Mesenchymal stem cell (in vitro differentiated cells and primary cell): Measurements from ENCODE around the gene PDE4B.

ENCODE experiments used
- DNase-seq: peaks from one replicate; pipeline ENCODE4 v3.0.0-alpha.2; 2013
- H2AFZ ChIP-seq: one replicate; pipeline ENCODE4 v1.6.1; 2013; ENCODE audit warnings: low read depth, mild to moderate bottlenecking, control low read depth, inconsistent platforms, low read length, moderate library complexity
- H2AK5ac ChIP-seq: 2 replicates; pipeline ENCODE4 v1.6.1; 2013; ENCODE audit warnings: low read length, moderate library complexity, mild to moderate bottlenecking, inconsistent platforms; ENCODE audit not compliant: severe bottlenecking
- H2BK120ac ChIP-seq: one replicate; pipeline ENCODE4 v1.6.1; 2013; ENCODE audit warnings: low read depth, mild to moderate bottlenecking, inconsistent platforms, low read length, moderate library complexity
- H2BK12ac ChIP-seq, 2 experiments: one replicate each; pipeline ENCODE4 v1.6.1; 2013; ENCODE audit warnings: inconsistent platforms in 2 of 2, low read length in 2 of 2, mild to moderate bottlenecking in 2 of 2, moderate library complexity in 2 of 2, control low read depth in 1 of 2
- H2BK15ac ChIP-seq: one replicate; pipeline ENCODE4 v1.6.1; 2013; ENCODE audit warnings: mild to moderate bottlenecking, low read depth, inconsistent platforms; ENCODE audit not compliant: poor library complexity, severe bottlenecking
- H2BK5ac ChIP-seq: 2 replicates; pipeline ENCODE4 v1.6.1; 2013; ENCODE audit warnings: low read depth, mild to moderate bottlenecking, low read length, control low read depth, inconsistent platforms; ENCODE audit not compliant: poor library complexity, severe bottlenecking
- H3K14ac ChIP-seq, 2 experiments: one replicate each; pipeline ENCODE4 v1.6.1; 2013; ENCODE audit warnings: inconsistent platforms in 2 of 2, low read length in 2 of 2, control low read depth in 1 of 2, mild to moderate bottlenecking in 1 of 2, moderate library complexity in 1 of 2
- H3K18ac ChIP-seq, 2 experiments: one replicate each; pipeline ENCODE4 v1.6.1; 2013; ENCODE audit warnings: inconsistent platforms in 2 of 2, low read length in 2 of 2, control low read depth in 1 of 2, low read depth in 1 of 2, mild to moderate bottlenecking in 1 of 2
- H3K23ac ChIP-seq, 2 experiments: one replicate each; pipeline ENCODE4 v1.6.1; 2013; ENCODE audit warnings: inconsistent platforms in 2 of 2, low read length in 2 of 2, mild to moderate bottlenecking in 2 of 2, moderate library complexity in 2 of 2, control low read depth in 1 of 2
- H3K27ac ChIP-seq: 2 replicates; pipeline ENCODE4 v1.5.1; 2013; ENCODE audit warnings: mild to moderate bottlenecking, moderate library complexity, low read length, control low read depth, inconsistent platforms; ENCODE audit not compliant: poor library complexity, severe bottlenecking
- H3K27me3 ChIP-seq, 2 experiments: 2 replicates each; pipeline versions ENCODE4 v1.6.1 to v1.7.0; 2013; ENCODE audit warnings: low read length in 2 of 2, mild to moderate bottlenecking in 2 of 2, moderate library complexity in 2 of 2, control low read depth in 1 of 2, inconsistent platforms in 1 of 2; ENCODE audit not compliant: control insufficient read depth in 1 of 2, insufficient read depth in 1 of 2
- H3K36me3 ChIP-seq, 2 experiments: 2 replicates each; pipeline versions ENCODE4 v1.6.1 to v1.7.0; 2013; ENCODE audit warnings: low read length in 2 of 2, control low read depth in 1 of 2, inconsistent platforms in 1 of 2, low read depth in 1 of 2, mild to moderate bottlenecking in 1 of 2; ENCODE audit not compliant: insufficient read depth in 2 of 2, control insufficient read depth in 1 of 2
- H3K4ac ChIP-seq, 2 experiments: one replicate each; pipeline ENCODE4 v1.6.1; 2013; ENCODE audit warnings: inconsistent platforms in 2 of 2, low read length in 2 of 2, mild to moderate bottlenecking in 2 of 2, moderate library complexity in 2 of 2, control low read depth in 1 of 2, low read depth in 1 of 2
- H3K4me1 ChIP-seq: 2 replicates; pipeline ENCODE4 v1.6.1; 2013; ENCODE audit warnings: low read depth, low read length, control low read depth; ENCODE audit not compliant: control insufficient read depth, insufficient read depth
- H3K4me2 ChIP-seq: 2 replicates; pipeline ENCODE4 v1.6.1; 2013; ENCODE audit warnings: low read length, mild to moderate bottlenecking, inconsistent platforms; ENCODE audit not compliant: poor library complexity, severe bottlenecking
- H3K4me3 ChIP-seq, 2 experiments: 2 replicates each; pipeline versions ENCODE4 v1.5.1 to v1.7.0; 2013; ENCODE audit warnings: low read length in 2 of 2, mild to moderate bottlenecking in 2 of 2, control low read depth in 1 of 2, low read depth in 1 of 2; ENCODE audit not compliant: insufficient read depth in 1 of 2
- H3K79me1 ChIP-seq: replicated peaks from 2 replicates; pipeline ENCODE4 v1.6.1; 2013; ENCODE audit warnings: mild to moderate bottlenecking, control low read depth, low read length, inconsistent platforms; ENCODE audit not compliant: poor library complexity, severe bottlenecking
- H3K9ac ChIP-seq: 2 replicates; pipeline ENCODE4 v1.7.0; 2013; ENCODE audit warnings: mild to moderate bottlenecking, low read length, moderate library complexity
- H3K9me3 ChIP-seq: 2 replicates; pipeline ENCODE4 v1.7.0; 2013; ENCODE audit warnings: mild to moderate bottlenecking, low read length; ENCODE audit not compliant: control insufficient read depth
- H4K8ac ChIP-seq: one replicate; pipeline ENCODE4 v1.6.1; 2013; ENCODE audit warnings: inconsistent platforms, mild to moderate bottlenecking, low read length, moderate library complexity
- H4K91ac ChIP-seq: one replicate; pipeline ENCODE4 v1.6.1; 2013; ENCODE audit warnings: mild to moderate bottlenecking, low read length, inconsistent platforms
- WGBS: methylation state at CpG from one replicate; pipeline ENCODE4 v1.1.7; 2013; ENCODE audit warnings: mixed read lengths; 5-methylcytosine and 5-hydroxymethylcytosine counted together

The PDE4B gene

GRCh38 chr1:66367369-66367768 is 574.7 kb downstream of the PDE4B start:
- H3K23ac ChIP-seq: no peak overlapping the region
- H3K4me3 ChIP-seq: no peak overlapping the region
- H3K9ac ChIP-seq: no peak overlapping the region
- H3K27ac ChIP-seq: no peak overlapping the region
- H3K4me2 ChIP-seq: no peak overlapping the region
- peaks cover 0 to 28% of the 10 kb centered on the region in 2 experiments for H3K36me3 ChIP-seq
- H2AK5ac ChIP-seq: no peak overlapping the region
- H3K79me1 ChIP-seq: no peaks in the 10 kb centered on the region
- H3K9me3 ChIP-seq: no peaks in the 10 kb centered on the region
- H4K8ac ChIP-seq: no peak overlapping the region
- no peak overlapping the region for H2BK12ac ChIP-seq
- H3K4me1 ChIP-seq: peaks cover 2% of the 10 kb centered on the region
- no peak for DNase-seq
- no peak overlapping the region for H3K14ac ChIP-seq
- H2BK5ac ChIP-seq: no peak overlapping the region
- H2AFZ ChIP-seq: no peak overlapping the region
- H3K27me3 ChIP-seq: no peaks in the 10 kb centered on the region
- no peak overlapping the region for H3K18ac ChIP-seq
- H4K91ac ChIP-seq: no peak overlapping the region
- H2BK120ac ChIP-seq: no peak overlapping the region
- no peak overlapping the region for H2BK15ac ChIP-seq
- H3K4ac ChIP-seq: no peak overlapping the region

DNA sequence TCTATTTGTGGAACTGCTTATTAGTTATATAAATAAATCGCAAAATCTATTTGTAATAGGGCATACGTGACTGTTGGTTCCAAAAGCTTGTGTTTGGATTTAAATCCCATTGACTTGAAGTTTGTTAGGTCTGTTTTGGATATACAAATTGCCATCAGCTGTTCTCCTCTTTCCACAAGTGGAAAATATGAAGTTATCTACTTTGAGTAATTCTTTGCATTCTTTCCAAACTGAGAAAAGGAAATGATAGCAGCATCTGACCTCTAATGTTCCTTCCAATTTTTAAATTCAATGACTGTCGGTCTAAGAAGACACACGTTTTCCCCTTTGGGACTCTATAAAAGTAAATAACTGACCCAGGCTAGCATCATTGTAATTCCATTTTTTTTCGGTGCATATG is 575.6 kb downstream of the PDE4B start:
- no peak overlapping the region for H4K8ac ChIP-seq
- no peak overlapping the region for H4K91ac ChIP-seq
- no peaks in the 10 kb centered on the region for H3K27me3 ChIP-seq
- no peak overlapping the region for H2BK12ac ChIP-seq
- H3K14ac ChIP-seq: no peak overlapping the region
- H3K36me3 ChIP-seq: peaks cover 0 to 30% of the 10 kb centered on the region in 2 experiments
- H3K9ac ChIP-seq: no peak overlapping the region
- H3K27ac ChIP-seq: no peak overlapping the region
- no peak overlapping the region for H2BK15ac ChIP-seq
- no peak overlapping the region for H3K23ac ChIP-seq
- H3K4ac ChIP-seq: no peak overlapping the region
- no peak overlapping the region for H2AFZ ChIP-seq
- no peak overlapping the region for H2BK5ac ChIP-seq
- no peak for DNase-seq
- H3K79me1 ChIP-seq: no peaks in the 10 kb centered on the region
- H3K18ac ChIP-seq: no peak overlapping the region
- WGBS: 98% methylated on average over 5 of the region's 5 CpGs
- H3K4me2 ChIP-seq: no peak overlapping the region
- no peak overlapping the region for H2BK120ac ChIP-seq
- H2AK5ac ChIP-seq: no peak overlapping the region
- H3K9me3 ChIP-seq: no peaks in the 10 kb centered on the region
- H3K4me3 ChIP-seq: no peak overlapping the region
- H3K4me1 ChIP-seq: peaks cover 2% of the 10 kb centered on the region

GRCh38 chr1:66370462-66370971 is 577.8 kb downstream of the PDE4B start:
- WGBS: 90% methylated on average over 4 of the region's 4 CpGs

GRCh38 chr1:66371233-66372005 is 578.7 kb downstream of the PDE4B start:
- Histone ChIP-seq H3K9ac (peak overlapping the region; percentile 43), H3K27me3 (no peaks in the 10 kb centered on the region), H3K36me3 (peaks cover 0 to 30% of the 10 kb centered on the region in 2 experiments), H3K18ac (peak overlapping the region in 1 of 2 experiments; percentile 27), H4K8ac (no peak overlapping the region), H3K23ac (no peak overlapping the region), H2BK15ac (no peak overlapping the region), H3K4me2 (no peak overlapping the region), H2AFZ (no peak overlapping the region), H3K79me1 (no peaks in the 10 kb centered on the region), H2BK120ac (peak overlapping the region; percentile 13), H2AK5ac (peak overlapping the region; percentile 65), H2BK5ac (no peak overlapping the region), H3K4me3 (no peak overlapping the region), H4K91ac (no peak overlapping the region), H3K27ac (peak overlapping the region; percentile 82), H3K4me1 (peaks cover 4% of the 10 kb centered on the region), H3K9me3 (no peaks in the 10 kb centered on the region), H3K14ac (no peak overlapping the region), H2BK12ac (no peak overlapping the region), H3K4ac (no peak overlapping the region)
- 41% methylated on average over 7 of the region's 7 CpGs for WGBS
- DNase-seq: peak; percentile 82

More at GRCh38 chr1:66370462-66370971, 577.8 kb downstream of the PDE4B start:
- H3K4me3 ChIP-seq: no peak overlapping the region
- peak overlapping the region; percentile 10 to 20 for H2BK12ac ChIP-seq
- H3K9me3 ChIP-seq: no peaks in the 10 kb centered on the region
- no peak overlapping the region for H2BK120ac ChIP-seq
- no peak overlapping the region for H2AK5ac ChIP-seq
- H3K36me3 ChIP-seq: peaks cover 0 to 30% of the 10 kb centered on the region in 2 experiments
- DNase-seq: no peak
- H2BK5ac ChIP-seq: no peak overlapping the region
- no peak overlapping the region for H4K91ac ChIP-seq
- H2BK15ac ChIP-seq: no peak overlapping the region
- no peak overlapping the region for H4K8ac ChIP-seq
- no peaks in the 10 kb centered on the region for H3K79me1 ChIP-seq
- H3K9ac ChIP-seq: no peak overlapping the region
- no peak overlapping the region for H3K18ac ChIP-seq
- H3K4me2 ChIP-seq: no peak overlapping the region
- H3K23ac ChIP-seq: no peak overlapping the region
- peaks cover 4% of the 10 kb centered on the region for H3K4me1 ChIP-seq
- no peak overlapping the region for H3K14ac ChIP-seq
- H3K27ac ChIP-seq: peak overlapping the region; percentile 87
- H2AFZ ChIP-seq: no peak overlapping the region
- H3K4ac ChIP-seq: no peak overlapping the region
- H3K27me3 ChIP-seq: no peaks in the 10 kb centered on the region
